ENCODE results near the gene KIF19.

The KIF19 gene

DNA sequence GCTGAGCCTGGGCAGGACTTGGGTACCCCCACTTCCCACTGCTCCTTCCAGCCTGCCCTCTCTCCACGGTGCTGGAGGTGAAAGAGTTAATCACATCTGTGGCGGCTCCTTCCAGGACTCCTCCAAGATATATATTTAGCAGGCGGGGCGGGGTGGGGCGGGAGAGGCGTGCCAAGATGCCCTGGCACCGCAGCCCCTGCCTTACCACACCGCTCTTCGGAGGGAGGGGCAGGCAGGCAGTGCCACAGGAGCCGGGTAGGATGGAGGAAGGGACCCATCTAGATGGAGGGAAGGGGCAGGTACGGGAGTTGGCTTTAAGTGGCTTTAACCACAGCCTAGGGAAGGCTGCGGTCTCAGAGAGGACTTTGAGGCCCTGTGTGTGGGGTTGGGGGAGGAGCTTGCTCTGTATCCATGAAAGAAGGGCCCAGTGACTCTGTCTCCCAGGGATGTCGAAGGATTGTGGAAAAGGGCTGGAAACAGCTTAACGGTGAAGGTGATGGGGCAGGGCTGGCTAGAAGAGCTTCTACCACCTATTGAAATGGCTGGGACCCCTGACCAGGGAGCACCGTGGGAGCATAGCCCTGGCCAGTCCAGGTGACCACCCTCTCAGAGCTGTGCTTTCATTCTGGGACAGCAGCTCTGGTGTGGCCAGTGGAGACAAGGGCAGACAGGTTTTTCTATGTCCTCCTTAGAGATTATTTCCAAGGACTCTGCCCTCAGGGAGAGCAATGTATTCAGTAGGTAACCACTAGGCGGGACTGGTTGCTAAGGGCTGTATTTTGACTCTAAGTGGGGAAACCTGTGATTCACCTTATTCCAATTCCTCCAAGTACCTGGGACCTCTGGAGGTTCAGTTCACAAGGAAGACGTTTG is 54.3 kb downstream of the KIF19 start:
- TF ChIP-seq, protein P1, sequence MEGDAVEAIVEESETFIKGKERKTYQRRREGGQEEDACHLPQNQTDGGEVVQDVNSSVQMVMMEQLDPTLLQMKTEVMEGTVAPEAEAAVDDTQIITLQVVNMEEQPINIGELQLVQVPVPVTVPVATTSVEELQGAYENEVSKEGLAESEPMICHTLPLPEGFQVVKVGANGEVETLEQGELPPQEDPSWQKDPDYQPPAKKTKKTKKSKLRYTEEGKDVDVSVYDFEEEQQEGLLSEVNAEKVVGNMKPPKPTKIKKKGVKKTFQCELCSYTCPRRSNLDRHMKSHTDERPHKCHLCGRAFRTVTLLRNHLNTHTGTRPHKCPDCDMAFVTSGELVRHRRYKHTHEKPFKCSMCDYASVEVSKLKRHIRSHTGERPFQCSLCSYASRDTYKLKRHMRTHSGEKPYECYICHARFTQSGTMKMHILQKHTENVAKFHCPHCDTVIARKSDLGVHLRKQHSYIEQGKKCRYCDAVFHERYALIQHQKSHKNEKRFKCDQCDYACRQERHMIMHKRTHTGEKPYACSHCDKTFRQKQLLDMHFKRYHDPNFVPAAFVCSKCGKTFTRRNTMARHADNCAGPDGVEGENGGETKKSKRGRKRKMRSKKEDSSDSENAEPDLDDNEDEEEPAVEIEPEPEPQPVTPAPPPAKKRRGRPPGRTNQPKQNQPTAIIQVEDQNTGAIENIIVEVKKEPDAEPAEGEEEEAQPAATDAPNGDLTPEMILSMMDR (conservative IDR thresholded peaks at IDR 0.05; ENCODE audit: low read length): no peak; the same call in 1 of the 2 replicates
- TF ChIP-seq EZH2phosphoT487 (IDR thresholded peaks at IDR 0.05; ENCODE audit: borderline replicate concordance): no peak
- H3F3A ChIP-seq (ENCODE audit: low read depth): no peaks in the 10 kb centered on the region
- no peaks in the 10 kb centered on the region for H4K20me1 ChIP-seq (ENCODE audit: insufficient read depth, low read length, poor library complexity, severe bottlenecking)
- peaks cover 12% of the 10 kb centered on the region for H3K4me1 ChIP-seq (ENCODE audit: insufficient read depth, low read length, poor library complexity, severe bottlenecking)
- no peaks in the 10 kb centered on the region for H3K79me2 ChIP-seq (ENCODE audit: insufficient read depth, low read length)
- H3K27me3 ChIP-seq (ENCODE audit: insufficient read depth, low read length, poor library complexity, severe bottlenecking): no peaks in the 10 kb centered on the region
- no peak overlapping the region for H2AFZ ChIP-seq (ENCODE audit: low read length)
- H3K36me3 ChIP-seq (ENCODE audit: insufficient read depth, low read length): no peaks in the 10 kb centered on the region
- H3K4me2 ChIP-seq (ENCODE audit: low read depth, low read length, poor library complexity, severe bottlenecking): peak overlapping the region; percentile 67
- H3K9me2 ChIP-seq (replicated peaks; ENCODE audit: low read depth, low read length): no peaks in the 10 kb centered on the region
- H3K9ac ChIP-seq (ENCODE audit: low read depth, low read length, poor library complexity, severe bottlenecking): no peak overlapping the region
- peak overlapping the region; percentile 45 for H3K4me3 ChIP-seq (ENCODE audit: low read length, poor library complexity, severe bottlenecking)
- H3K9me3 ChIP-seq (ENCODE audit: insufficient read depth, low read depth, low read length): no peaks in the 10 kb centered on the region

DNA sequence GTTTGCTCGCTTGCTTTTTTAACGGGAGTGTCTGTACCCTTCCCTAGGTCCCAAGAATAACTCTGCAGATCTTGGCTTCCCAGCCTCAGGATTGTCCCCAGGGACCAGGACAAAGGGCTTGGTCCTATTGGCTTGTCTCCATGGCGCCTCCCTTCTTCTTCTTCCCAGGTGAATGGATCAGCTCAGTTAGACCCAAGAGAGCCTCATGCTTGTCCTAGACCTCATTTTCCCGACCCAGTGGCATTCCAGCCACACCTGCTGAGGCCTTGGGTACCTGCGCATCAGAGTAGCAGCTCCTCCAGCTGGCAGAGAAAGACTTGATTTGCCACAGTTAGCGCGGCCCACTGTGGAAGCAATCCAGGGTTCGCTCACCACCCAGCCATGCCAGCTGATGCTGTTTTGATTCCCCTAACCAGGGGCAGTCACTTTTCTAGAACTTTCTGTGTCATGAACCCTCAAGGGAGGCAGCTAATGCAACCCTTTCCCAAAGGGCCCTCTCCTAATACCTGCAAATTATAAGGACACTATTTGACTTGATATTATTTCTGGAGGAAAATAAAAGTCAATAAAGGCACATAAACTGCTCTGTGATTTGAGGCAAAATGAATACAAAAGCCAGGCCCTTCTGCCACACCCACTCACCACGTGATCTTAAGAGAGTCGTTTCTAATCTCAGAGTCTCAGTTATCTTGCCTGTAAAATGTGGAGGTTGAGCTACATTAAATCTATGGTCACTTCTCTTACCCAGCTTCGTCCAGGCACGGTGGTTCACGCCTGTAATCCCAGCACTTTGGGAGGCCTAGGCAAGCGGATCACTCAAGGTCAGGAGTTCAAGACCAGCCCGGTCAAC is 55.2 kb downstream of the KIF19 start:
- no peak for TF ChIP-seq EZH2phosphoT487 (IDR thresholded peaks at IDR 0.05; ENCODE audit: borderline replicate concordance)
- TF ChIP-seq, protein P1 (conservative IDR thresholded peaks at IDR 0.05; ENCODE audit: low read length): no peak

DNA sequence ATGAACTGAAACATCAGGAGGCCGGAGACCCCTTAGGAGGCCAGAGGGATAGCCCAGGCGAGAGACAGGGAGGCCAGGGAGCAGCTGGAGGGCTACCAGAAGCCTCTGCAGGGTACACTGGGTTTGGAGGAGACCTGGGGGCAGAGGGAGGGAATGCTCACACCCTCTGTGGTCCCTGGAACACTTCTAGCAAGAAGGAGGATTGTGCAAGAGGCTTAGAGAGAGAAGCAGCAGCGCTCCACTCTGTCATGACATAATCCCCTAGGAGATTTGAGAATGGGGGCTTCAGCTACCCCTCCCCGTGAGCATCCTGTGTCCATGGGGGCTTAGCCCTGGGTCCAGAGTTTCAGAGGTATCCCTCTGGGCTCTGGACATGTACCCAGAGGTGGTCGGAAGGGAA is 57.1 kb downstream of the KIF19 start:
- H3K4me1 ChIP-seq (ENCODE audit: insufficient read depth, low read length, poor library complexity, severe bottlenecking): peaks cover 12% of the 10 kb centered on the region
- no peaks in the 10 kb centered on the region for H3K36me3 ChIP-seq (ENCODE audit: insufficient read depth, low read length)
- H3K4me2 ChIP-seq (ENCODE audit: low read depth, low read length, poor library complexity, severe bottlenecking): no peak overlapping the region
- H3K4me3 ChIP-seq (ENCODE audit: low read length, poor library complexity, severe bottlenecking): no peak overlapping the region
- TF ChIP-seq, protein P1 (conservative IDR thresholded peaks at IDR 0.05; ENCODE audit: low read length): no peak
- no peak for TF ChIP-seq EZH2phosphoT487 (IDR thresholded peaks at IDR 0.05; ENCODE audit: borderline replicate concordance)
- H2AFZ ChIP-seq (ENCODE audit: low read length): no peak overlapping the region
- H3K27me3 ChIP-seq (ENCODE audit: insufficient read depth, low read length, poor library complexity, severe bottlenecking): no peaks in the 10 kb centered on the region
- no peaks in the 10 kb centered on the region for H3F3A ChIP-seq (ENCODE audit: low read depth)
- H3K9me2 ChIP-seq (replicated peaks; ENCODE audit: low read depth, low read length): no peaks in the 10 kb centered on the region
- H4K20me1 ChIP-seq (ENCODE audit: insufficient read depth, low read length, poor library complexity, severe bottlenecking): no peaks in the 10 kb centered on the region
- no peaks in the 10 kb centered on the region for H3K9me3 ChIP-seq (ENCODE audit: insufficient read depth, low read depth, low read length)
- no peaks in the 10 kb centered on the region for H3K79me2 ChIP-seq (ENCODE audit: insufficient read depth, low read length)
- H3K9ac ChIP-seq (ENCODE audit: low read depth, low read length, poor library complexity, severe bottlenecking): no peak overlapping the region

More for the DNA sequence above, 55.2 kb downstream of the KIF19 start:
- no peaks in the 10 kb centered on the region for H3K36me3 ChIP-seq (ENCODE audit: insufficient read depth, low read length)
- no peaks in the 10 kb centered on the region for H3F3A ChIP-seq (ENCODE audit: low read depth)
- H3K9me2 ChIP-seq (replicated peaks; ENCODE audit: low read depth, low read length): no peaks in the 10 kb centered on the region
- no peaks in the 10 kb centered on the region for H3K79me2 ChIP-seq (ENCODE audit: insufficient read depth, low read length)
- no peak overlapping the region for H3K9ac ChIP-seq (ENCODE audit: low read depth, low read length, poor library complexity, severe bottlenecking)
- H3K4me3 ChIP-seq (ENCODE audit: low read length, poor library complexity, severe bottlenecking): no peak overlapping the region
- H3K27me3 ChIP-seq (ENCODE audit: insufficient read depth, low read length, poor library complexity, severe bottlenecking): no peaks in the 10 kb centered on the region
- H3K4me2 ChIP-seq (ENCODE audit: low read depth, low read length, poor library complexity, severe bottlenecking): no peak overlapping the region
- no peaks in the 10 kb centered on the region for H3K9me3 ChIP-seq (ENCODE audit: insufficient read depth, low read depth, low read length)
- H3K4me1 ChIP-seq (ENCODE audit: insufficient read depth, low read length, poor library complexity, severe bottlenecking): peaks cover 12% of the 10 kb centered on the region
- no peak overlapping the region for H2AFZ ChIP-seq (ENCODE audit: low read length)
- no peaks in the 10 kb centered on the region for H4K20me1 ChIP-seq (ENCODE audit: insufficient read depth, low read length, poor library complexity, severe bottlenecking)
